Heart left ventricle (tissue), 13 donors: ENCODE results near the gene PSMB5.

Experiments used
- POLR2A ChIP-seq, 2 donors: fragments of 450-650 bp; IDR thresholded peaks; one replicate each; pipeline ENCODE4 v1.6.1; 2017; ENCODE audit warnings: antibody characterized with exemption in 2 of 2, mild to moderate bottlenecking in 2 of 2, moderate library complexity in 2 of 2
- TF ChIP-seq, protein P1 (sequence below), 12 donors: fragments of 200-600 bp; sonication (generic) in 4 of 12; IDR thresholded peaks; one replicate each; pipeline versions ENCODE4 v1.5.0 to v1.8.0; 2018 to 2022; ENCODE audit warnings: antibody characterized with exemption in 12 of 12, mild to moderate bottlenecking in 5 of 12
- donor health status: ischemic (EF 13 %, LVEDD 7.1; RV severe dilation, severe dysfunction).
- donor health status: DM: no; HTN: yes; CAD: no.
- donor health status: DM: no; HTN: no; CAD: no.
- donor health status: ischemic (EF 25% LVEDD 6.9; RV normal size, moderate dysfunction).
- donor health status: ischemic (EF 25% LVEDD 5.7; RV mildly dilated, moderate dysfunction).
- donor health status: ischemic (EF 35%, LVEDD 5.7; RV mildly dilated, moderate dysfunction).
- donor health status: nonischemic (EF 11% LVEDD 7.7; RV severe dilation, severe dysfunction).
- donor health status: DM: yes; HTN: yes; CAD: no.
- donor health status: PGD.
- donor health status: ischemic (EF 29% LVEDD 5.4; RV normal size, mild dysfunction).
- donor health status: nonischemic (EF 23%, LVEDD 6.1; RV moderate dilation, normal function).

- TF ChIP-seq, protein P1, sequence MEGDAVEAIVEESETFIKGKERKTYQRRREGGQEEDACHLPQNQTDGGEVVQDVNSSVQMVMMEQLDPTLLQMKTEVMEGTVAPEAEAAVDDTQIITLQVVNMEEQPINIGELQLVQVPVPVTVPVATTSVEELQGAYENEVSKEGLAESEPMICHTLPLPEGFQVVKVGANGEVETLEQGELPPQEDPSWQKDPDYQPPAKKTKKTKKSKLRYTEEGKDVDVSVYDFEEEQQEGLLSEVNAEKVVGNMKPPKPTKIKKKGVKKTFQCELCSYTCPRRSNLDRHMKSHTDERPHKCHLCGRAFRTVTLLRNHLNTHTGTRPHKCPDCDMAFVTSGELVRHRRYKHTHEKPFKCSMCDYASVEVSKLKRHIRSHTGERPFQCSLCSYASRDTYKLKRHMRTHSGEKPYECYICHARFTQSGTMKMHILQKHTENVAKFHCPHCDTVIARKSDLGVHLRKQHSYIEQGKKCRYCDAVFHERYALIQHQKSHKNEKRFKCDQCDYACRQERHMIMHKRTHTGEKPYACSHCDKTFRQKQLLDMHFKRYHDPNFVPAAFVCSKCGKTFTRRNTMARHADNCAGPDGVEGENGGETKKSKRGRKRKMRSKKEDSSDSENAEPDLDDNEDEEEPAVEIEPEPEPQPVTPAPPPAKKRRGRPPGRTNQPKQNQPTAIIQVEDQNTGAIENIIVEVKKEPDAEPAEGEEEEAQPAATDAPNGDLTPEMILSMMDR (IDR thresholded peaks at IDR 0.05) = no peak
- no peak for TF ChIP-seq POLR2A (IDR thresholded peaks at IDR 0.05)
These were observed 32.1 kb downstream of the PSMB5 start for GRCh38 chr14:23002592-23002991.
